HEK293 (cell line): Measurements from ENCODE around the gene PNPO.

ENCODE experiments used
- HOXC10 ChIP-seq: sonication (generic); formaldehyde crosslinking; IDR thresholded peaks from 2 replicates; pipeline ENCODE4 v1.8.1; 2023; ENCODE audit warnings: mild to moderate bottlenecking, missing genetic modification reagents
- MEIS1 ChIP-seq: sonication (generic); formaldehyde crosslinking; IDR thresholded peaks from 2 replicates; pipeline ENCODE4 v1.8.1; 2022; ENCODE audit warnings: missing genetic modification reagents, mild to moderate bottlenecking, borderline replicate concordance
- ZBTB20 ChIP-seq: fragments of 450-650 bp; formaldehyde crosslinking; IDR thresholded peaks from 2 replicates; pipeline ENCODE4 v1.5.1; 2016; ENCODE audit warnings: missing biosample characterization, missing genetic modification characterization
- ZFHX2 ChIP-seq: fragments of 450-650 bp; formaldehyde crosslinking; conservative IDR thresholded peaks from 2 replicates; pipeline ENCODE4 v1.5.1; 2016; ENCODE audit warnings: missing biosample characterization, missing genetic modification characterization
- ZIC2 ChIP-seq: fragments of 450-650 bp; formaldehyde crosslinking; IDR thresholded peaks from 2 replicates; pipeline ENCODE4 v1.5.1; 2016; ENCODE audit warnings: missing biosample characterization, missing genetic modification characterization
- ZNF114 ChIP-seq: fragments of 450-650 bp; formaldehyde crosslinking; IDR thresholded peaks from 2 replicates; pipeline ENCODE4 v1.5.0; 2017; ENCODE audit warnings: missing biosample characterization, missing genetic modification characterization
- ZNF138 ChIP-seq: fragments of 450-650 bp; formaldehyde crosslinking; IDR thresholded peaks from 2 replicates; pipeline ENCODE4 v1.5.1; 2016; ENCODE audit warnings: missing biosample characterization, missing genetic modification characterization, borderline replicate concordance
- ZNF169 ChIP-seq: fragments of 450-650 bp; formaldehyde crosslinking; IDR thresholded peaks from 2 replicates; pipeline ENCODE4 v1.5.1; 2016; ENCODE audit warnings: missing biosample characterization, missing genetic modification characterization
- ZNF18 ChIP-seq: fragments of 450-650 bp; formaldehyde crosslinking; IDR thresholded peaks from 2 replicates; pipeline ENCODE4 v1.5.1; 2016; ENCODE audit warnings: missing biosample characterization, missing genetic modification characterization
- ZNF2 ChIP-seq: fragments of 450-650 bp; formaldehyde crosslinking; IDR thresholded peaks from 2 replicates; pipeline ENCODE4 v1.5.1; 2016; ENCODE audit warnings: missing biosample characterization, missing genetic modification characterization
- ZNF350 ChIP-seq: fragments of 450-650 bp; formaldehyde crosslinking; IDR thresholded peaks from 2 replicates; pipeline ENCODE4 v1.5.0; 2017; ENCODE audit warnings: missing biosample characterization, mild to moderate bottlenecking, missing genetic modification characterization
- ZNF423 ChIP-seq: fragments of 450-650 bp; formaldehyde crosslinking; IDR thresholded peaks from 2 replicates; pipeline ENCODE4 v1.5.1; 2016; ENCODE audit warnings: missing biosample characterization, missing genetic modification characterization
- ZNF433 ChIP-seq: fragments of 450-650 bp; formaldehyde crosslinking; IDR thresholded peaks from 2 replicates; pipeline ENCODE4 v1.5.1; 2016; ENCODE audit warnings: missing biosample characterization, missing genetic modification characterization, low read depth
- ZNF449 ChIP-seq: fragments of 450-650 bp; formaldehyde crosslinking; IDR thresholded peaks from 2 replicates; pipeline ENCODE4 v1.5.1; 2017; ENCODE audit warnings: missing biosample characterization, mild to moderate bottlenecking, missing genetic modification characterization, moderate library complexity
- ZNF658 ChIP-seq: fragments of 450-650 bp; formaldehyde crosslinking; IDR thresholded peaks from 2 replicates; pipeline ENCODE4; 2016; ENCODE audit warnings: missing biosample characterization, missing genetic modification characterization
- ZNF777 ChIP-seq: fragments of 450-650 bp; formaldehyde crosslinking; IDR thresholded peaks from 2 replicates; pipeline ENCODE4 v1.5.1; 2017; ENCODE audit warnings: missing biosample characterization, missing genetic modification characterization, borderline replicate concordance
- ZNF785 ChIP-seq: fragments of 450-650 bp; formaldehyde crosslinking; IDR thresholded peaks from 2 replicates; pipeline ENCODE4 v1.5.1; 2016; ENCODE audit warnings: missing biosample characterization, missing genetic modification characterization
- ZSCAN30 ChIP-seq: fragments of 450-650 bp; IDR thresholded peaks from 2 replicates; pipeline ENCODE4 v1.5.1; 2018; ENCODE audit warnings: missing biosample characterization, mild to moderate bottlenecking, missing genetic modification characterization, moderate library complexity
- TF ChIP-seq, protein P1 (sequence below): fragments of 450-650 bp; formaldehyde crosslinking; IDR thresholded peaks from 2 replicates; pipeline ENCODE4 v1.5.1; 2016; ENCODE audit warnings: missing biosample characterization, missing genetic modification characterization
- TF ChIP-seq, protein P2 (sequence below): fragments of 450-650 bp; formaldehyde crosslinking; IDR thresholded peaks from 2 replicates; pipeline ENCODE4 v1.5.0; 2017; ENCODE audit warnings: missing biosample characterization, missing genetic modification characterization, borderline replicate concordance
- TF ChIP-seq, protein P3 (sequence below): fragments of 450-650 bp; formaldehyde crosslinking; conservative IDR thresholded peaks from 2 replicates; pipeline ENCODE4 v1.5.1; 2016; ENCODE audit warnings: low read depth, missing biosample characterization, missing genetic modification characterization
- TF ChIP-seq, protein P4 (sequence below): fragments of 450-650 bp; formaldehyde crosslinking; IDR thresholded peaks from 2 replicates; pipeline ENCODE4 v1.5.1; 2017; ENCODE audit warnings: missing biosample characterization, missing genetic modification characterization

PNPO gene

GRCh38 chr17:47895856-47896671 lies 45.3 kb upstream of the PNPO start, which contains the start of gene SP2 (continued):
- TF ChIP-seq ZNF350 (no peak), ZNF449 (tag by site-specific recombination) (no peak), ZNF785 (tag by site-specific recombination) (no peak), ZSCAN30 (0 out of 2 replicates have a peak, but pooled peaks have one; percentile 59), ZIC2 (tag by site-specific recombination) (peak; percentile 50), HOXC10 (CRISPR knock-in tag) (no peak), ZNF114 (tag by site-specific recombination) (no peak), ZNF777 (tag by site-specific recombination) (no peak; the same call in 1 of the 2 replicates), ZBTB20 (tag by site-specific recombination) (no peak; the same call in 1 of the 2 replicates), ZNF433 (tag by site-specific recombination) (no peak), ZNF658 (no peak), ZFHX2 (tag by site-specific recombination) (peak; percentile 90), ZNF18 (tag by site-specific recombination) (no peak), ZNF423 (tag by site-specific recombination) (no peak), ZNF169 (tag by site-specific recombination) (no peak), MEIS1 (CRISPR knock-in tag) (no peak), ZNF2 (tag by site-specific recombination) (no peak), ZNF138 (tag by site-specific recombination) (no peak)
- TF ChIP-seq, protein P1, sequence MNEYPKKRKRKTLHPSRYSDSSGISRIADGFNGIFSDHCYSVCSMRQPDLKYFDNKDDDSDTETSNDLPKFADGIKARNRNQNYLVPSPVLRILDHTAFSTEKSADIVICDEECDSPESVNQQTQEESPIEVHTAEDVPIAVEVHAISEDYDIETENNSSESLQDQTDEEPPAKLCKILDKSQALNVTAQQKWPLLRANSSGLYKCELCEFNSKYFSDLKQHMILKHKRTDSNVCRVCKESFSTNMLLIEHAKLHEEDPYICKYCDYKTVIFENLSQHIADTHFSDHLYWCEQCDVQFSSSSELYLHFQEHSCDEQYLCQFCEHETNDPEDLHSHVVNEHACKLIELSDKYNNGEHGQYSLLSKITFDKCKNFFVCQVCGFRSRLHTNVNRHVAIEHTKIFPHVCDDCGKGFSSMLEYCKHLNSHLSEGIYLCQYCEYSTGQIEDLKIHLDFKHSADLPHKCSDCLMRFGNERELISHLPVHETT (tag by site-specific recombination): no peak
- TF ChIP-seq, protein P2, sequence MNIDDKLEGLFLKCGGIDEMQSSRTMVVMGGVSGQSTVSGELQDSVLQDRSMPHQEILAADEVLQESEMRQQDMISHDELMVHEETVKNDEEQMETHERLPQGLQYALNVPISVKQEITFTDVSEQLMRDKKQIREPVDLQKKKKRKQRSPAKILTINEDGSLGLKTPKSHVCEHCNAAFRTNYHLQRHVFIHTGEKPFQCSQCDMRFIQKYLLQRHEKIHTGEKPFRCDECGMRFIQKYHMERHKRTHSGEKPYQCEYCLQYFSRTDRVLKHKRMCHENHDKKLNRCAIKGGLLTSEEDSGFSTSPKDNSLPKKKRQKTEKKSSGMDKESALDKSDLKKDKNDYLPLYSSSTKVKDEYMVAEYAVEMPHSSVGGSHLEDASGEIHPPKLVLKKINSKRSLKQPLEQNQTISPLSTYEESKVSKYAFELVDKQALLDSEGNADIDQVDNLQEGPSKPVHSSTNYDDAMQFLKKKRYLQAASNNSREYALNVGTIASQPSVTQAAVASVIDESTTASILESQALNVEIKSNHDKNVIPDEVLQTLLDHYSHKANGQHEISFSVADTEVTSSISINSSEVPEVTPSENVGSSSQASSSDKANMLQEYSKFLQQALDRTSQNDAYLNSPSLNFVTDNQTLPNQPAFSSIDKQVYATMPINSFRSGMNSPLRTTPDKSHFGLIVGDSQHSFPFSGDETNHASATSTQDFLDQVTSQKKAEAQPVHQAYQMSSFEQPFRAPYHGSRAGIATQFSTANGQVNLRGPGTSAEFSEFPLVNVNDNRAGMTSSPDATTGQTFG (tag by site-specific recombination): no peak
- TF ChIP-seq, protein P3, sequence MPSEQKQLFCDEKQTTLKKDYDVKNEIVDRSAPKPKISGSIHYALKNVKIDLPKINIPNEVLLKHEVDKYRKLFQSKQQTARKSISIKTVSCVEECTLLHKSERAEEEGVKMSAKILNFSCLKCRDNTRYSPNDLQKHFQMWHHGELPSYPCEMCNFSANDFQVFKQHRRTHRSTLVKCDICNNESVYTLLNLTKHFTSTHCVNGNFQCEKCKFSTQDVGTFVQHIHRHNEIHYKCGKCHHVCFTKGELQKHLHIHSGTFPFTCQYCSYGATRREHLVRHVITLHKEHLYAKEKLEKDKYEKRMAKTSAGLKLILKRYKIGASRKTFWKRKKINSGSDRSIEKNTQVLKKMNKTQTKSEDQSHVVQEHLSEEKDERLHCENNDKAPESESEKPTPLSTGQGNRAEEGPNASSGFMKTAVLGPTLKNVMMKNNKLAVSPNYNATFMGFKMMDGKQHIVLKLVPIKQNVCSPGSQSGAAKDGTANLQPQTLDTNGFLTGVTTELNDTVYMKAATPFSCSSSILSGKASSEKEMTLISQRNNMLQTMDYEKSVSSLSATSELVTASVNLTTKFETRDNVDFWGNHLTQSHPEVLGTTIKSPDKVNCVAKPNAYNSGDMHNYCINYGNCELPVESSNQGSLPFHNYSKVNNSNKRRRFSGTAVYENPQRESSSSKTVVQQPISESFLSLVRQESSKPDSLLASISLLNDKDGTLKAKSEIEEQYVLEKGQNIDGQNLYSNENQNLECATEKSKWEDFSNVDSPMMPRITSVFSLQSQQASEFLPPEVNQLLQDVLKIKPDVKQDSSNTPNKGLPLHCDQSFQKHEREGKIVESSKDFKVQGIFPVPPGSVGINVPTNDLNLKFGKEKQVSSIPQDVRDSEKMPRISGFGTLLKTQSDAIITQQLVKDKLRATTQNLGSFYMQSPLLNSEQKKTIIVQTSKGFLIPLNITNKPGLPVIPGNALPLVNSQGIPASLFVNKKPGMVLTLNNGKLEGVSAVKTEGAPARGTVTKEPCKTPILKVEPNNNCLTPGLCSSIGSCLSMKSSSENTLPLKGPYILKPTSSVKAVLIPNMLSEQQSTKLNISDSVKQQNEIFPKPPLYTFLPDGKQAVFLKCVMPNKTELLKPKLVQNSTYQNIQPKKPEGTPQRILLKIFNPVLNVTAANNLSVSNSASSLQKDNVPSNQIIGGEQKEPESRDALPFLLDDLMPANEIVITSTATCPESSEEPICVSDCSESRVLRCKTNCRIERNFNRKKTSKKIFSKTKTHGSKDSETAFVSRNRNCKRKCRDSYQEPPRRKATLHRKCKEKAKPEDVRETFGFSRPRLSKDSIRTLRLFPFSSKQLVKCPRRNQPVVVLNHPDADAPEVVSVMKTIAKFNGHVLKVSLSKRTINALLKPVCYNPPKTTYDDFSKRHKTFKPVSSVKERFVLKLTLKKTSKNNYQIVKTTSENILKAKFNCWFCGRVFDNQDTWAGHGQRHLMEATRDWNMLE (tag by site-specific recombination): peak; percentile 72
- TF ChIP-seq, protein P4, sequence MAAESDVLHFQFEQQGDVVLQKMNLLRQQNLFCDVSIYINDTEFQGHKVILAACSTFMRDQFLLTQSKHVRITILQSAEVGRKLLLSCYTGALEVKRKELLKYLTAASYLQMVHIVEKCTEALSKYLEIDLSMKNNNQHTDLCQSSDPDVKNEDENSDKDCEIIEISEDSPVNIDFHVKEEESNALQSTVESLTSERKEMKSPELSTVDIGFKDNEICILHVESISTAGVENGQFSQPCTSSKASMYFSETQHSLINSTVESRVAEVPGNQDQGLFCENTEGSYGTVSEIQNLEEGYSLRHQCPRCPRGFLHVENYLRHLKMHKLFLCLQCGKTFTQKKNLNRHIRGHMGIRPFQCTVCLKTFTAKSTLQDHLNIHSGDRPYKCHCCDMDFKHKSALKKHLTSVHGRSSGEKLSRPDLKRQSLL (tag by site-specific recombination): no peak
